ENCODE measurements around the gene KAT2A.
A peak's percentile ranks its signal among the peaks of the same experiment; 100 is the strongest.

The KAT2A gene

GRCh38 chr17:42119301-42119700 lies 1.9 kb downstream of the KAT2A start:
- H3K4me3 ChIP-seq (ENCODE audit: low read depth, low read length): no peak overlapping the region
- DNase-seq (ENCODE audit: low read depth): no peak
- TF ChIP-seq CTCF (conservative IDR thresholded peaks at IDR 0.05; ENCODE audit: low read depth, low read length): no peak

GRCh38 chr17:42118545-42118944 lies 2.6 kb downstream of the KAT2A start:
- no peak overlapping the region for H3K4me3 ChIP-seq (ENCODE audit: low read depth, low read length)
- DNase-seq (ENCODE audit: low read depth): peak; percentile 57
- peak; percentile 71 for TF ChIP-seq CTCF (conservative IDR thresholded peaks at IDR 0.05; ENCODE audit: low read depth, low read length)

GRCh38 chr17:42118126-42118510 lies 3.0 kb downstream of the KAT2A start:
- TF ChIP-seq CTCF (conservative IDR thresholded peaks at IDR 0.05; ENCODE audit: low read depth, low read length): no peak
- DNase-seq (ENCODE audit: low read depth): no peak
- H3K4me3 ChIP-seq (ENCODE audit: low read depth, low read length): no peak overlapping the region

GRCh38 chr17:42117397-42118125 lies 3.6 kb downstream of the KAT2A start:
- no peak for TF ChIP-seq CTCF (conservative IDR thresholded peaks at IDR 0.05; ENCODE audit: low read depth, low read length)
- DNase-seq (ENCODE audit: low read depth): no peak

GRCh38 chr17:42116705-42117396 lies 4.3 kb downstream of the KAT2A start:
- peak; percentile 87 for TF ChIP-seq CTCF (conservative IDR thresholded peaks at IDR 0.05; ENCODE audit: low read depth, low read length)
- H3K4me3 ChIP-seq (ENCODE audit: low read depth, low read length): no peak overlapping the region
- peak; percentile 91 for DNase-seq (ENCODE audit: low read depth)

More at GRCh38 chr17:42117397-42118125, 3.6 kb downstream of the KAT2A start:
- no peak overlapping the region for H3K4me3 ChIP-seq (ENCODE audit: low read depth, low read length)

GRCh38 chr17:42114118-42114517 lies 7.0 kb downstream of the KAT2A start:
- DNase-seq (ENCODE audit: low read depth): no peak
- no peak overlapping the region for H3K4me3 ChIP-seq (ENCODE audit: low read depth, low read length)
- no peak for TF ChIP-seq CTCF (conservative IDR thresholded peaks at IDR 0.05; ENCODE audit: low read depth, low read length)

Measured in choroid plexus epithelial cell (primary cell).